HEK293T (cell line): ENCODE measurements around the gene CAMKK1.

ENCODE experiments used
- CTCF ChIA-PET: fragments of 350-600 bp; formaldehyde crosslinking; extraction: SDS; loops from one replicate; lab custom pipeline; 2021; ENCODE audit warnings: antibody characterized with exemption, inconsistent platforms; lab: Yijun Ruan, JAX
- POLR2A ChIA-PET: fragments of 350-600 bp; formaldehyde crosslinking; extraction: SDS; loops from one replicate; lab custom pipeline; 2020; ENCODE audit warnings: antibody characterized with exemption, inconsistent platforms; lab: Yijun Ruan, JAX
- DNase-seq: peaks from one replicate; pipeline ENCODE4 v3.0.0; 2012; ENCODE audit warnings: mixed read lengths; ENCODE audit errors: extremely low spot score
- ARNT ChIP-seq: fragments of 450-650 bp; IDR thresholded peaks from 2 replicates; pipeline ENCODE4 v1.6.1; 2017; ENCODE audit warnings: mild to moderate bottlenecking
- BHLHE40 ChIP-seq: fragments of 450-650 bp; IDR thresholded peaks from 2 replicates; pipeline ENCODE4 v1.6.1; 2016; ENCODE audit warnings: mild to moderate bottlenecking, moderate library complexity, borderline replicate concordance
- CTBP1 ChIP-seq: fragments of 450-650 bp; IDR thresholded peaks from 2 replicates; pipeline ENCODE4 v1.6.1; 2016; ENCODE audit warnings: borderline replicate concordance
- ELF4 ChIP-seq: fragments of 450-650 bp; IDR thresholded peaks from 2 replicates; pipeline ENCODE4 v1.6.1; 2017; ENCODE audit warnings: antibody characterized with exemption
- FOXA1 ChIP-seq: fragments of 450-650 bp; IDR thresholded peaks from 2 replicates; pipeline ENCODE4 v1.6.1; 2016; ENCODE audit warnings: mild to moderate bottlenecking
- FOXK2 ChIP-seq: fragments of 450-650 bp; IDR thresholded peaks from 2 replicates; pipeline ENCODE4 v1.6.1; 2016; ENCODE audit warnings: mild to moderate bottlenecking
- FOXM1 ChIP-seq: fragments of 450-650 bp; IDR thresholded peaks from 2 replicates; pipeline ENCODE4 v1.6.1; 2017; ENCODE audit warnings: mild to moderate bottlenecking, borderline replicate concordance
- HDGF ChIP-seq: fragments of 450-650 bp; IDR thresholded peaks from 2 replicates; pipeline ENCODE4 v1.6.1; 2017; ENCODE audit warnings: antibody characterized with exemption, borderline replicate concordance
- L3MBTL2 ChIP-seq: fragments of 450-650 bp; conservative IDR thresholded peaks from 2 replicates; pipeline ENCODE4 v1.6.1; 2016; ENCODE audit warnings: mild to moderate bottlenecking
- LEF1 ChIP-seq: fragments of 450-650 bp; IDR thresholded peaks from 2 replicates; pipeline ENCODE4 v1.6.1; 2017; ENCODE audit warnings: mild to moderate bottlenecking, borderline replicate concordance
- NFRKB ChIP-seq: fragments of 450-650 bp; IDR thresholded peaks from 2 replicates; pipeline ENCODE4 v1.6.1; 2016; ENCODE audit warnings: mild to moderate bottlenecking, moderate library complexity
- PKNOX1 ChIP-seq: fragments of 450-650 bp; IDR thresholded peaks from 2 replicates; pipeline ENCODE4 v1.6.1; 2016
- SP1 ChIP-seq: fragments of 450-650 bp; IDR thresholded peaks from 2 replicates; pipeline ENCODE4 v1.6.1; 2017
- SUZ12 ChIP-seq: fragments of 450-650 bp; IDR thresholded peaks from 2 replicates; pipeline ENCODE4 v1.6.1; 2016; ENCODE audit warnings: mild to moderate bottlenecking
- TARDBP ChIP-seq: fragments of 450-650 bp; IDR thresholded peaks from 2 replicates; pipeline ENCODE4 v1.6.1; 2016
- ZNF384 ChIP-seq: fragments of 450-650 bp; IDR thresholded peaks from 2 replicates; pipeline ENCODE4 v1.6.1; 2016

CAMKK1 gene

GRCh38 chr17:3836551-3836950, 56.3 kb downstream of the CAMKK1 start:
- CTCF ChIA-PET = interaction anchor here (1.0 kb wide), 1 partner anchor 9 kb away, joined by 3 read pairs; the partner anchor contains the start of gene NCBP3
- POLR2A ChIA-PET = no interaction called here
- TF ChIP-seq BHLHE40 (no peak), LEF1 (no peak), CTBP1 (no peak), ELF4 (no peak)
- no peak for DNase-seq

DNA sequence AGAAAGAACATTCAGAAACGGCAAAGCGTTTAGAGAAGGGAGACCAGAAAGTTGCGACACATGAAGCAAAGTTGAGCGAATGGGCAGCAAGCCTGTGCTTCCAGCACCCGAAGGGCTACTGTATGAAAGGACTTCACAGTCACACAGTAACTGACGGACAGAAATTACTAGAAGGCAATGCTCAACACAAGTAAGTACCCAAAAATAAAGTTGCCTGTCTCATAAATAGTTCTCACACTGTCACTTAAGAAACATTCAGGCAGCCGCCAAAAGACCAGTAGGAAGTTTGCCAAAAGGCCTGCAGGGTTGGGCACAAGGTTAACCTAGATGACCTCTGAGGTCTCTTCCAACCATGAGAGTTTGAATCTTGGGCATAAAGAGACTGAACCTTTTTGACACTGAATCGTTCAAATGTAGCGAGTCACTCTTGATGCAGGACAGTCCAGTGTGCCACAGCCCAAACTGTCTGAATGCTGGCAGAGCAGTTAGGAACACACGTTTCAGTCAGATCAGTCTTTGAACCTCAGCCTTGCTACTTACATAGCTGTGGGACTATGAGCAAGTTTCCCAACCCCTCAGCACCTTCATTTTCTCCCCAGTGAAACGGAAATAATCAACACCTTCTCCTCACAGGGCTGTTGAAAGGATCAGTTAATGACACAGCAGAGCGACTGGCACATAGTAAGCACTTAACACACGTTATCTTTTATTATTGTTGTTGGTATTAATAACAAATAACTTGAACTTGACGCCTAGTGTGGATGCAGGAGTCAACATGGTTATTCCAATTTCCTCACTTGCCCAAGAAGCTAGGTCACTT, 57.2 kb downstream of the CAMKK1 start:
- no peak for TF ChIP-seq L3MBTL2
- no peak for TF ChIP-seq PKNOX1
- no peak for TF ChIP-seq HDGF
- no peak for TF ChIP-seq CTBP1
- no peak for TF ChIP-seq FOXK2
- no peak for TF ChIP-seq FOXM1
- TF ChIP-seq SP1 = no peak
- TF ChIP-seq NFRKB = no peak
- TF ChIP-seq ZNF384 = no peak
- no peak for TF ChIP-seq BHLHE40
- TF ChIP-seq TARDBP = no peak
- no peak for TF ChIP-seq ELF4
- TF ChIP-seq LEF1 = no peak
- no peak for TF ChIP-seq FOXA1
- no peak for TF ChIP-seq ARNT
- TF ChIP-seq SUZ12 = no peak

DNA sequence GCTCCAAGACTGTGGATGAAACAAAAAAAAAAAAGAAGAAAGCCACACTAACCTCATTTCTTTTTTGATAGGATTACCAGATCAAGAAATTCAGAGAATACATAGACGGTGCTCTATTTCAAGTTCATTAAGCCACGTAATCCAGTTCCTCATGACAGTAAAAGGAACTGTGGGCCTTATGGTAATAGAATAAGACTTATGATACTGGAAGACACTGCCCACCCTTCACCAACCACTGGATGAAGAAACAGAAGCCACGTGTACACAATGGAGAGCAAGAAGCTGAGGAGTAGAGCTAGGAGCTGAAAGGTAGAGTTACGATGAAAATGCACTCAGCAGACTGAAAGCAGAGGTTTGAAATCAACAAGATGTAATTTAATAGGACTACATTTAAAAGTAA, 58.0 kb downstream of the CAMKK1 start:
- CTCF ChIA-PET = interaction anchor here (0.9 kb wide), 1 partner anchor 97 kb away, joined by 3 read pairs; no protein-coding TSS in a partner anchor
- POLR2A ChIA-PET = no interaction called here
- TF ChIP-seq BHLHE40 = no peak
- TF ChIP-seq HDGF = no peak
- TF ChIP-seq FOXK2 = no peak
- no peak for TF ChIP-seq TARDBP
- no peak for TF ChIP-seq SUZ12
- TF ChIP-seq ARNT = no peak
- TF ChIP-seq SP1 = no peak
- no peak for TF ChIP-seq FOXA1
- TF ChIP-seq PKNOX1 = no peak
- TF ChIP-seq LEF1 = no peak
- TF ChIP-seq ZNF384 = no peak
- TF ChIP-seq FOXM1 = no peak
- DNase-seq = no peak

More for the DNA sequence above, 57.2 kb downstream of the CAMKK1 start:
- DNase-seq = no peak
- CTCF ChIA-PET = interaction anchor here (0.9 to 1.0 kb wide), 2 partner anchors 10 to 98 kb away, joined by 3 read pairs; partner anchors contain the start of gene NCBP3
- POLR2A ChIA-PET = no interaction called here

- ChIA-PET POLR2A (interaction anchor here (1.5 kb wide), 1 partner anchor 105 kb away, joined by 3 read pairs; the partner anchor contains the start of gene HASPIN), CTCF (interaction anchor here (4.0 kb wide), 1 partner anchor 91 kb away, joined by 30 read pairs; no protein-coding TSS in a partner anchor)
- no peak for TF ChIP-seq L3MBTL2
- no peak for TF ChIP-seq PKNOX1
- no peak for TF ChIP-seq FOXK2
- TF ChIP-seq ARNT = no peak
- TF ChIP-seq ELF4 = no peak
- no peak for TF ChIP-seq CTBP1
- TF ChIP-seq ZNF384 = no peak
- no peak for TF ChIP-seq TARDBP
- no peak for TF ChIP-seq FOXM1
- no peak for TF ChIP-seq NFRKB
- DNase-seq = no peak
Observed at GRCh38 chr17:3828852-3829232, 64.0 kb downstream of the CAMKK1 start.

- CTCF ChIA-PET = interaction anchor here (0.6 to 4.0 kb wide), 3 partner anchors 10 to 90 kb away, joined by 3 to 30 read pairs (median 3); no protein-coding TSS in a partner anchor
- TF ChIP-seq FOXK2 (no peak), HDGF (no peak), FOXA1 (no peak), ZNF384 (no peak), ARNT (no peak), NFRKB (no peak)
- POLR2A ChIA-PET = interaction anchor here (1.5 kb wide), 1 partner anchor 105 kb away, joined by 3 read pairs; the partner anchor contains the start of gene HASPIN
- no peak for DNase-seq
Observed at GRCh38 chr17:3828151-3828851, 64.6 kb downstream of the CAMKK1 start.
